Osteoblast (primary cell): ENCODE measurements around the gene LTB. TPM values are rescaled to one million over a fixed set of nuclear protein-coding genes. Genes with fewer than 3 reads are reported as not detected.

ENCODE experiments used
- DNase-seq: peaks from one replicate; pipeline ENCODE4 v3.0.0; 2011; ENCODE audit warnings: low spot score, mixed read lengths; ENCODE audit not compliant: insufficient read length; ENCODE audit errors: missing footprints
- H2AFZ ChIP-seq: 2 replicates; pipeline ENCODE4 v1.6.0; 2011; ENCODE audit warnings: mild to moderate bottlenecking, low read length
- H3K27ac ChIP-seq: 2 replicates; pipeline ENCODE4 v1.5.1; 2011; ENCODE audit warnings: mild to moderate bottlenecking, low read depth, low read length, moderate library complexity
- H3K27me3 ChIP-seq: 2 replicates; pipeline ENCODE4 v1.6.0; 2012; ENCODE audit warnings: mild to moderate bottlenecking, control low read depth, inconsistent platforms, low read length, moderate library complexity; ENCODE audit not compliant: insufficient read depth
- H3K36me3 ChIP-seq: 2 replicates; pipeline ENCODE4 v1.5.1; 2011; ENCODE audit warnings: mild to moderate bottlenecking, low read length, control low read depth, moderate library complexity; ENCODE audit not compliant: insufficient read depth
- H3K4me1 ChIP-seq: 2 replicates; pipeline ENCODE4 v1.5.1; 2011; ENCODE audit warnings: mild to moderate bottlenecking, low read length, control low read depth, moderate library complexity; ENCODE audit not compliant: insufficient read depth
- H3K4me2 ChIP-seq: 2 replicates; pipeline ENCODE4 v1.6.0; 2011; ENCODE audit warnings: mild to moderate bottlenecking, low read length; ENCODE audit not compliant: insufficient read depth
- H3K4me3 ChIP-seq: fragments of 200-600 bp; sonication (generic); 3 replicates; pipeline ENCODE4 v1.5.1; 2012; ENCODE audit warnings: mild to moderate bottlenecking, low read length, inconsistent platforms; ENCODE audit not compliant: insufficient read depth
- H3K79me2 ChIP-seq: 2 replicates; pipeline ENCODE4 v1.6.0; 2012; ENCODE audit warnings: mild to moderate bottlenecking, low read length, control low read depth, inconsistent platforms; ENCODE audit not compliant: insufficient read depth
- H3K9me3 ChIP-seq: 2 replicates; pipeline ENCODE4 v1.5.1; 2011; ENCODE audit warnings: low read depth, low read length, control low read depth
- H4K20me1 ChIP-seq: 2 replicates; pipeline ENCODE4 v1.6.0; 2012; ENCODE audit warnings: mild to moderate bottlenecking, low read length, control low read depth; ENCODE audit not compliant: insufficient read depth
- CTCF ChIP-seq: IDR thresholded peaks from 2 replicates; pipeline ENCODE4 v1.5.1; 2011; ENCODE audit warnings: mild to moderate bottlenecking, low read depth, low read length, moderate library complexity; ENCODE audit errors: extremely low read depth
- total RNA-seq: library from RNA; depleted of rRNA; stranded (reverse); fragments of >200 nt; gene quantifications from 2 replicates; pipeline ENCODE4 v1.2.3, GENCODE V29; 2012

Gene LTB
- total RNA-seq, 1 donor = not detected

GRCh38 chr6:31546958-31547726 lies 35.1 kb downstream of the LTB start, which contains the start of gene NFKBIL1:
Gene NFKBIL1 (plus strand): TSS chr6:31547608. CDS start chr6:31547695, 87 bp downstream.
- Histone ChIP-seq H4K20me1 (no peaks in the 10 kb centered on the region), H3K79me2 (peaks cover 28% of the 10 kb centered on the region), H3K27me3 (no peaks in the 10 kb centered on the region), H3K4me3 (peak within 1 kb of the TSS; percentile 75), H3K4me2 (peak within 1 kb of the TSS; percentile 95), H3K9me3 (no peaks in the 10 kb centered on the region), H3K4me1 (peaks cover 24% of the 10 kb centered on the region), H3K27ac (peak within 1 kb of the TSS; percentile 87), H2AFZ (peak within 1 kb of the TSS; percentile 92), H3K36me3 (peaks cover 20% of the 10 kb centered on the region)
- peak; percentile 96 for DNase-seq
- TF ChIP-seq CTCF = no peak

- Histone ChIP-seq H2AFZ (peak within 1 kb of the TSS; percentile 92), H3K27ac (peak within 1 kb of the TSS; percentile 87), H3K9me3 (no peaks in the 10 kb centered on the region), H3K4me1 (peaks cover 24% of the 10 kb centered on the region), H3K79me2 (peaks cover 32% of the 10 kb centered on the region), H3K4me2 (peak within 1 kb of the TSS; percentile 95), H3K4me3 (peak within 1 kb of the TSS; percentile 75), H4K20me1 (no peaks in the 10 kb centered on the region), H3K27me3 (no peaks in the 10 kb centered on the region), H3K36me3 (peaks cover 20% of the 10 kb centered on the region)
- peak; percentile 99 for TF ChIP-seq CTCF
- DNase-seq = peak; percentile 90
These were observed 35.8 kb downstream of the LTB start, which contains the start of gene ATP6V1G2 for GRCh38 chr6:31546339-31546957. Gene ATP6V1G2 (minus strand): TSS chr6:31546608. CDS start chr6:31546559, 49 bp downstream.

GRCh38 chr6:31545291-31545690 lies 36.9 kb downstream of the LTB start:
- Histone ChIP-seq H3K79me2 (peaks cover 38% of the 10 kb centered on the region), H3K4me1 (peaks cover 28% of the 10 kb centered on the region), H3K27me3 (no peaks in the 10 kb centered on the region), H4K20me1 (peaks cover 10% of the 10 kb centered on the region), H3K4me3 (no peak overlapping the region), H3K4me2 (no peak overlapping the region), H2AFZ (no peak overlapping the region), H3K36me3 (peaks cover 15% of the 10 kb centered on the region), H3K9me3 (no peaks in the 10 kb centered on the region), H3K27ac (no peak overlapping the region)
- no peak for TF ChIP-seq CTCF
- no peak for DNase-seq

GRCh38 chr6:31544676-31545075 lies 37.5 kb downstream of the LTB start:
- no peak for TF ChIP-seq CTCF
- Histone ChIP-seq H3K4me1 (peaks cover 34% of the 10 kb centered on the region), H2AFZ (no peak overlapping the region), H3K27me3 (no peaks in the 10 kb centered on the region), H3K79me2 (peaks cover 44% of the 10 kb centered on the region), H3K4me3 (no peak overlapping the region), H3K36me3 (peaks cover 18% of the 10 kb centered on the region), H3K9me3 (no peaks in the 10 kb centered on the region), H3K27ac (no peak overlapping the region), H4K20me1 (peaks cover 16% of the 10 kb centered on the region), H3K4me2 (no peak overlapping the region)
- no peak for DNase-seq
